Spleen (tissue), 7 donors: Measurements from ENCODE around the gene MAST4.

Experiments used
- POLR2A ChIP-seq, 3 donors: fragments of 450-650 bp; IDR thresholded peaks; one replicate each; pipeline ENCODE4 v1.5.1; 2017; ENCODE audit warnings: antibody characterized with exemption in 3 of 3, mild to moderate bottlenecking in 1 of 3
- POLR2AphosphoS5 ChIP-seq, 3 donors: sonication (generic); formaldehyde crosslinking; IDR thresholded peaks; one replicate each; pipeline ENCODE4 v1.5.1; 2017; ENCODE audit warnings: antibody characterized with exemption in 3 of 3
- TF ChIP-seq, protein P1 (sequence below), 11 experiments: fragments of 200-600 bp in 7 of 11; fragments of 450-650 bp in 4 of 11; sonication (generic) in 4 of 11; IDR thresholded peaks in 8 of 11; conservative IDR thresholded peaks in 3 of 11; 1 replicate in 7 of 11; 2 replicates in 4 of 11; pipeline versions ENCODE4 v1.4.0 to v1.8.0; 2016 to 2021; ENCODE audit warnings: antibody characterized with exemption in 11 of 11, inconsistent platforms in 4 of 11, mild to moderate bottlenecking in 1 of 11
- donor health status: DM: no; HTN: no; CAD: no; lungs with moderate emphysema.
- donor health status: DM: no; HTN: no; CAD: no.
- donor health status: DM: no; HTN: no; CAD: no.

DNA sequence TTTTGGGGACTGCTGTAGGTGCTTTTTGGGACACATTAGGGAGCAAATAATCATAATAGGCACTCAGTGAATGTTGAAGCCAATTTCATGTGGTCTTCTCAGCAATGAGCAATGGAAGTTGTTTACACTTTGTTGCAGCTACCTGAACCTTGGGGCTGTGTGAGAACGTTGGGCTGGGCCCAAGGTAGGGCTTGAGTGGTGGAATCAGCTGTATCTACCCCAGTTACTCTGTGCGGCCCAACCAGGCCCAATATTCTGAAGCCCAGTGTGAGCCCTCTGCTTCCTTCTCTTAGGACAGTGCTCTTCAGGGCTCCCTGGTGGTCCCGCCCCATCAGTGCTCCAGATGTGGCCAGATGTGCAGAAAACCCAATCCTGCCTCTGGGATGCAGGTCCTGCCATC lies 38.4 kb downstream of the MAST4 start:
- no peak for TF ChIP-seq POLR2A (IDR thresholded peaks at IDR 0.05)
- TF ChIP-seq, protein P1, sequence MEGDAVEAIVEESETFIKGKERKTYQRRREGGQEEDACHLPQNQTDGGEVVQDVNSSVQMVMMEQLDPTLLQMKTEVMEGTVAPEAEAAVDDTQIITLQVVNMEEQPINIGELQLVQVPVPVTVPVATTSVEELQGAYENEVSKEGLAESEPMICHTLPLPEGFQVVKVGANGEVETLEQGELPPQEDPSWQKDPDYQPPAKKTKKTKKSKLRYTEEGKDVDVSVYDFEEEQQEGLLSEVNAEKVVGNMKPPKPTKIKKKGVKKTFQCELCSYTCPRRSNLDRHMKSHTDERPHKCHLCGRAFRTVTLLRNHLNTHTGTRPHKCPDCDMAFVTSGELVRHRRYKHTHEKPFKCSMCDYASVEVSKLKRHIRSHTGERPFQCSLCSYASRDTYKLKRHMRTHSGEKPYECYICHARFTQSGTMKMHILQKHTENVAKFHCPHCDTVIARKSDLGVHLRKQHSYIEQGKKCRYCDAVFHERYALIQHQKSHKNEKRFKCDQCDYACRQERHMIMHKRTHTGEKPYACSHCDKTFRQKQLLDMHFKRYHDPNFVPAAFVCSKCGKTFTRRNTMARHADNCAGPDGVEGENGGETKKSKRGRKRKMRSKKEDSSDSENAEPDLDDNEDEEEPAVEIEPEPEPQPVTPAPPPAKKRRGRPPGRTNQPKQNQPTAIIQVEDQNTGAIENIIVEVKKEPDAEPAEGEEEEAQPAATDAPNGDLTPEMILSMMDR (IDR thresholded peaks at IDR 0.05 in 8 of 11, conservative IDR thresholded peaks at IDR 0.05 in 3 of 11) = no peak
- no peak for TF ChIP-seq POLR2AphosphoS5 (IDR thresholded peaks at IDR 0.05)
